HG03196 (cell line): ENCODE data around the gene LRRIQ4.

ENCODE experiments used
- ATAC-seq: cut with Tn5 transposase; IDR thresholded peaks from one replicate; pipeline ENCODE4 v1.9.1; 2021; ENCODE audit not compliant: unreplicated experiment

Gene LRRIQ4

GRCh38 chr3:169809230-169809795, 3.4 kb upstream of the LRRIQ4 start:
- ATAC-seq, result no peak

- ATAC-seq, result no peak
Observed at GRCh38 chr3:169811631-169812331, 889 bp upstream of the LRRIQ4 start.

GRCh38 chr3:169813278-169813677, 608 bp downstream of the LRRIQ4 start:
- no peak for ATAC-seq

GRCh38 chr3:169813757-169814517, 1.3 kb downstream of the LRRIQ4 start:
- peak; percentile 76 for ATAC-seq

GRCh38 chr3:169815590-169816150, 3.0 kb downstream of the LRRIQ4 start:
- no peak for ATAC-seq

- no peak for ATAC-seq
Observed at GRCh38 chr3:169818316-169818715, 5.6 kb downstream of the LRRIQ4 start.

- no peak for ATAC-seq
Observed at GRCh38 chr3:169822091-169822490, 9.4 kb downstream of the LRRIQ4 start.

GRCh38 chr3:169822540-169822939, 9.9 kb downstream of the LRRIQ4 start:
- no peak for ATAC-seq

GRCh38 chr3:169822983-169823382, 10.3 kb downstream of the LRRIQ4 start:
- no peak for ATAC-seq

- ATAC-seq, result no peak
Observed at GRCh38 chr3:169825316-169825715, 12.6 kb downstream of the LRRIQ4 start.

- no peak for ATAC-seq
Observed at GRCh38 chr3:169827712-169828111, 15.0 kb downstream of the LRRIQ4 start.

- ATAC-seq, result no peak
Observed at GRCh38 chr3:169835533-169835932, 22.9 kb downstream of the LRRIQ4 start.

GRCh38 chr3:169836078-169836941, 23.6 kb downstream of the LRRIQ4 start:
- peak; percentile 67 for ATAC-seq

GRCh38 chr3:169836942-169837275, 24.2 kb downstream of the LRRIQ4 start:
- no peak for ATAC-seq

- no peak for ATAC-seq
Observed at GRCh38 chr3:169838511-169839030, 25.9 kb downstream of the LRRIQ4 start.

GRCh38 chr3:169841171-169841570, 28.5 kb downstream of the LRRIQ4 start:
- ATAC-seq, result peak; percentile 49

GRCh38 chr3:169842960-169843359, 30.3 kb downstream of the LRRIQ4 start:
- no peak for ATAC-seq

- ATAC-seq, result peak; percentile 96
Observed at GRCh38 chr3:169846458-169847193, 34.0 kb downstream of the LRRIQ4 start.

GRCh38 chr3:169847896-169848295, 35.2 kb downstream of the LRRIQ4 start:
- no peak for ATAC-seq

- ATAC-seq, result no peak
Observed at GRCh38 chr3:169848741-169849140, 36.1 kb downstream of the LRRIQ4 start.
